KBM-7 (cell line): Measurements from ENCODE around the gene TECTB.
A peak's percentile ranks its signal among the peaks of the same experiment; 100 is the strongest.

Source experiments
- DNase-seq: peaks from one replicate; pipeline ENCODE4 v3.0.0-alpha.2; 2015
- in situ Hi-C: fragments of 300-500 bp; cut with MboI; formaldehyde crosslinking; loops from 2 replicates; pipeline ENCODE4 v1.14.3; 2020; ENCODE audit warnings: low sequenced_read_pairs, low pct_unique_long_range_greater_than_20kb, mixed read lengths

Gene TECTB

DNA sequence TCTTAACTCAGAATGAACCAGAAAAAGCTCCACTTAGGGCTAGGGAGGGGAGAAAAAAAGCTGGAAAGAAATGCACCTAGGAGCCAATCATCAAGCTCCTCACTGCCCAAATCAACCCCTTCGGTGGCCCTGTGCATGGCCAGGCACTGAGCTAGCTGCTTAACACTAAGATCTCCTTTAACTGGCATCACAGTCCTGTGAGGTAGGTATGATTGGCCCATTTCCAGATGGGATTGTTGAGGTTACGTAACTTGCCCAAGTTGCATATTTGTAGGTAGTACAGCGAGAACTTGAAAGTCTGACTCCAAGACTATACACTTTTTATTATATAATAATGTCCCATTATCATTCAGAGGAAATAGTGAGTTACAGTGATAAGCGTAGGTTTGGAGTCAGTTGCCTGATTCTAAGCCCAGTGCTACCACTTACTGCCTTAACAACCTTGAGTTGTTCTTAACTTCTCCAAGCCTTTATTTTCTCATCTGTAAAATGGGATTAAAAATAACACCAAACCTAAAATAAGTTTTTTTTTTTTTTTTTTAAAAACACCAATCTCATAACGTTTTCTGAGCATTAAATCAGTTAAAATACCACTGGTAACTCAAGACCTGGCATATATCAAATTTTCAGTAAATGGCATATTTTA lies 53.5 kb downstream of the TECTB start:
- no peak for DNase-seq
- in situ Hi-C loops = no loop called here

DNA sequence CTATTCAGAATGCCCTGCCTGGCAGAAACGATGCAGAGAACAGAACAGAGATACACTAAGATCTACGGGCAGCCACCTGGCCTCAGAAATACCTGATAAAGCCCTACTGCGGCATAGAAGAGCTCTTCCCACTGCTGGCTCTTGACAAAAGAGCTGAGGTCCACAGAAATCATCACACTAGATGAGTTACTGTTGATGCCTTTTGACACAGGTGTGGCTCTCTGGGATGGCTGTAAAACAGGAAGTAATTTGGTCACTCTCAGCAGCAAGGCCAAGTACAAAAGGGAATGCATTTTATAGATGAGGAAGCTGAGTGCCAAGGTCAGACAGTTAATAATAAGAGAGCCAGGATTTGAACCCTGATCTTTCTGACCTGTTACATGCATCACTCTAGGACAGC lies 55.8 kb downstream of the TECTB start:
- in situ Hi-C loops = no loop called here
- DNase-seq = no peak

DNA sequence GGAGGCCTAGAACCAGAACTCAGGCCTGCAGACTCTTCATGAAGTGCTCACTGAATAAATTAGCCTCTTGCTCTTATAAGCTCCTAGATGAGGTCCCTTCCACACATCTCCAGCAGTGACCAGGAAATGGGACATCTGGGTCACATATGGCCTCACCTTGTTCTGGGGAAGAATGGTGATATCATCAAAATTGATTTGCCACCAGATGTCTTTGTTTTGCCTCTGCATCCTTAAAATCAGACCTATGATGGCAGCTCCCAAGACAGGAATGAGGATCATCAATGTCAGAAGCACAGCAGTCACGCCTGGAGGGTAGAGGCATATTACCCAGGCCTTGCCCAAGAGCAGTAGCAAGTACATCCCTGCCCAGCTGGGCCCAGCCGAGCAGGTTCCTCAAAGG lies 57.4 kb downstream of the TECTB start:
- in situ Hi-C loops = no loop called here

DNA sequence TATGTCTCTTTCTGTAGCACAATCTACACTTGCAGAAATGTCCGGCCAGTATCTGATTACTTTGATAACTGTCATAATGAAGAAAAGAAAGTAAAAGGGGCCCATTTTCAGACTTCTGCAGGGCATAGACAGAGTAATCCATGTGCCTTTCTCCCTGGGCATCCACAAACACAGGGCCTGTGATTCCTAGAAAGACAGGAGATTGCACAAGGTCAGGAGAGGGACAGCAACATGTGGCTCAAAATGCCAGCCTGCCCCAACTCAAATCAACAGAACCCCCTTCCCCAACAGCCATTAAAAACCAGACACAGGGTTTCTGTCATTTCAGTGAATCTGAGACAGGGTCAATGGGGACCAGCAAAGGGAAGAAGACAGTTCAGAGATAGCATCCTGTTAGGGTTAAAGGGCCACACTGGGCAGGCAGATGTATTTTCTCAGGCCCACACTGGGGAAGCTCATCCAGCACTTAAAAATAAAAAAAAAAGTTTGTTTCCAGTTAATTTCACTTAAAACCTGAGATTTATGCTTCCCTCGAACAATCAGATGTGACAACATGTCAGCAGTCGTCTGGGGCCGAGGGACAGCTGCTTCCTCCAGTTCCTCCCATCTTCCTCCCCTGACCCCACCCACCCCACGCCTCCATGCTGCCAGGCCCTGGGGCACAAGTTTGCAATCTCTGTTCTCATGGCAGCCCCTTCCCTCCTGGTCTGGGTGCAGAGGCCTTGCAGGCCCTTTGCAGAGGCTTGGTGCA lies 60.0 kb downstream of the TECTB start:
- in situ Hi-C loops = no loop called here
- DNase-seq = peak; percentile 14

More for the DNA sequence above, 57.4 kb downstream of the TECTB start:
- DNase-seq = no peak

DNA sequence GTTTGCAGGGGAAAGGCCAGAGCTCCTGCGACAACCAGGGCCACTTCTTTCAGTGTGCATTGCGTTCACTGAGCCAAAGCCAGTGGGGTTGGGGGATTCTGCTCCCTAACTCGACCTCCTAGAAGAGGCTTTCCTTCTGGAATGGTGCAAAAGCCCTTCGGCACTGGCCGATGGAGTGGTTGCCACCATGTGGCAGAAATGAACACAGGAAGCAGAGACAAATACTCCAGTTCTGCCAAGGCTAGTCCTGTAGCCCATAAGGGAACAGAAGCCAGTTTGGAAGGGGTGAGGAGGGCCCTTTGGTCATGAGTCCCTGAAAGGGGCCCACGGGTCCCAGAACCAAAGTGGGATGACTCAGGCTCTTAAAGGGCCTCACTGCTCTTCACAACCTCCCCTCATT lies 61.1 kb downstream of the TECTB start:
- in situ Hi-C loops = no loop called here
- no peak for DNase-seq

DNA sequence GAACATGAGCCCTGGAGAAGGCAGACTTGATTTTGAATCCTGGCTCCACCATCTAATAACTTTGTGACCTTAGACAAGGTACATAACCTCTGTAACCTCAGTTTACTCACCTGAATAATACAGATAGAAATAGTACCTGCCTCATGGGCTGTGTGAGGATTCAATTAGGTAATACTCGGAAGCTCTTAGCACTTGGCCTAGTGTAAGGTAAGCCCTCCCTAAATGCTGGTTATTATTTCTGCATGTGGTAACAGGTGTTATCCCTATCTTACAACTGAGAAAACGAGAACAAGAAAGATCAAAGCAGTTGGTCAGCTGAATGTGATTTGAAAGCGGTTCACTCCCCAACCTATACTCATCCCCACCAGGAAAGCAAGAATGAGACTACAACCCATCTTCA lies 62.0 kb downstream of the TECTB start:
- in situ Hi-C loops = no loop called here
- no peak for DNase-seq

DNA sequence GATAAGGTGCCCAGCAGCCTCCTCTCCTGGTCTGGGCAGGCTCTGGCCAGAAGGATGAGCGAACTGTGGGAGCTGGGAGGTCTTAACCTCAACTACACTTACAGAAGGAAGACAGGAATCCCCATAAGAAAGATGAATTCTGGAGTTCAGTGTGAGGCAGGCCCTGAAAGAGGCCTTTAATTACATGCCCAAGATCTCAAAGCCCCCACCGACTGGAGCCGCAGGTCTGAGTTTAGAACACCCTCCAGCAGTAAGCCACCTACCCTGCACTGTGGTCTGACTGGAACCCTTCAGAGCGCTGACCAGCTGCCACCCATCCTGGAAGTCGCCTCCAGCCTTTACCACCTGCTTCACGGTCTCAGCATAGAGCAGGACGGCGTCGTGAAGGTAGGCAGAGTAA lies 62.5 kb downstream of the TECTB start:
- in situ Hi-C loops = no loop called here
- DNase-seq = no peak

DNA sequence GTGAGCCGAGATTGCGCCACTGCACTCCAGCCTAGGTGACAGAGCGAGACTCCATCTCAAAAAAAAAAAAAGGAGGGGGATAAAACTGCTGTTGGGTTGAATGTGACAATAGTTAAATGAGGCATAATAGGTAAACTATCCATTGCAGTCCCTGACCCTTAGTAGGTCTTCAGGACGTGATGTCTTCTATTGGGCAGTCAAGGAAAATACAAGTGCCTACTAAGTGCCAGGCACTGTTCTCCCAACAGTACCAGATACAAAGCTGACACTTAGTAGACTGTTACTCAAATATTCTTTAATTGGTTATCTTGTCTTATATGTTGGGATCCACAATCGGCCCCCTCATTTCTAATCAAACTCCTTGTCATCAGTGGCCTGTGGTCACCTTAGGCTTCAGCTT lies 63.6 kb downstream of the TECTB start:
- DNase-seq = no peak
- in situ Hi-C loops = no loop called here

DNA sequence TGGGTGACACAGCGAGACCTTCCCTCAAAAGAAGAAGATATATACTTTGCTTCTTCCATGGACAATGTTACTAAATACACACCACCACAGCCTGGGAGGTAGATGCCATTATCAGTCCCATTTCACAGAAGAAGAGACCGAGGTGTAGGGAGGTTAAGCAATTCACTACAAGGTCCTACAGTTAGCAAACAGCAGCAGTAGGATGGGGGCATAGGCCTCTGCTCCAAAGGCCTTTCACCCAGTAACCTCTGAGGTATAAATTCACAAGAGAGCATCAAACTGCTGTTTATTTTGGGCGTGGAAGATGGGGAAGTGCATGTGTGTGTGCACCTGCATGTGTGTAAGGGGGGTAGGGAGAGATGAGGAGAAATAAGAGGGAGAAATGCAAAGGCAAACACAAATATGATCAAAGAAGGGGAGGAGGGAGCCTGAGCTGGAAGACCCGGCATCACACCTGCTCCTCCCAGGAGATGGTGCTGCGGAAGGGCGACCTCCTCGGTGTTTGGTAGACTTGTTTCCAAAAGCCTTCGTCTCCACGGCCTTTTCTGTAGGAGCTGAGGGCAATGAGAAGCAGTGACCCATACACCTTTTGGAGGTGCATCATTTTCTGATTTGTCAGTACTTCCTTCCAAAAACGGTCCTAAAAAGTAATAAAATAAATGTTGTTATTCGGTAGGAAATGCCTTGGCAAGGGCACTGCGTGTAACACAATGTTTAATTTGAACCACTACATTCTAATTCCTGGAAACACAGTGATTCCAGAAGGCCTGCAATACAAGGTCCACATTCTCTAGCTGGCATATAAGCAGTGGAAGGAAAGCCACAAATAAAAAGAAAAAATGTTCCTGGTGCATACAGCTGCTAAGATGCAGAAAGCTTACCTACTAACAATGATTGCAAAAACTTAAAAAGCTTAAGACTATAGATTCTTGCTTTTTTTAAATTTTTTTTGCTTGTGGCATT lies 64.8 kb downstream of the TECTB start:
- in situ Hi-C loops = no loop called here
- no peak for DNase-seq

DNA sequence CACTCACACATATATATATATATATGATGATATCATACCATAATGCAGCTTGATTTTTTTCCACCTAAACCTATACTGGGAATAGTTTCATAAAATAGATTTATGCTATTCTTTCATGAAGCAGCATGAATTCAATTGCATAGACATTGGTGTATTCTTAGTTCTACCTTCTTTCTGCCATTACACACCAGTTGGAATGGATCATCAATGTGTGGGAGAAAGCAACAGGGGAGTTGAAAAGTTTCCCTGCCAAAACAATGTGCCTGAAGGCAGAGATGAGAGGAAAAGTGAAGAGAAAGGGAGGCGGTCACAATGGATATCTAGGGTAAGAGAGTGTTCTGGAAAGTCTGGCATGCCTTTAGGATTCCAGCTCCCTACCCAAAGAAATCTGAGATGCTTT lies 65.6 kb downstream of the TECTB start:
- in situ Hi-C loops = no loop called here
- no peak for DNase-seq

DNA sequence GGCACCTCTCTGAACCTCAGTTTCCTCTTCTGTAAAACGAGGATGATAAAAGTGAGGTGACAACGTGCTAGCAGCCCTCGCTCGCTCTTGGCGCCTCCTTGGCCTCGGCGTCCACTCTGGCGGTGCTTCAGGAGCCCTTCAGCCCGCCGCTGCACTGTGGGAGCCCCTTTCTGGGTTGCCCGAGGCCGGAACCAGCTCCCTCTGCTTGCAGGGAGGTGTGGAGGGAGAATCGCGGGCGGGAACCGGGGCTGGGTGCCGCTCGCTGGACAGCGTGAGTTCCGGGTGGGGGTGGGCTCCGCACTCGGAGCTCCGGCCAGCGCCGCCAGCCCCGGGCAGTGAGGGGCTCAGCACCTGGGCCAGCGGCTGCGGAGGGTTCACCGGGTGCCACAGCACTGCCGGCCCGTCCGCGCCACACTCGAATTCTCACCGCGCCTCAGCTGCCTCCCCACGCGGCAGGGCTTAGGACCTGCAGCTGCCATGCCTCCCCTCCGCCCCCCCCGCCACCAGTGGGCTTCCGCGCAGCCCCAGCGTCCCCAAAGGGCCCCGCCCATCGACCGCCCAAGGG lies 66.4 kb downstream of the TECTB start:
- DNase-seq = no peak
- in situ Hi-C loops = no loop called here

DNA sequence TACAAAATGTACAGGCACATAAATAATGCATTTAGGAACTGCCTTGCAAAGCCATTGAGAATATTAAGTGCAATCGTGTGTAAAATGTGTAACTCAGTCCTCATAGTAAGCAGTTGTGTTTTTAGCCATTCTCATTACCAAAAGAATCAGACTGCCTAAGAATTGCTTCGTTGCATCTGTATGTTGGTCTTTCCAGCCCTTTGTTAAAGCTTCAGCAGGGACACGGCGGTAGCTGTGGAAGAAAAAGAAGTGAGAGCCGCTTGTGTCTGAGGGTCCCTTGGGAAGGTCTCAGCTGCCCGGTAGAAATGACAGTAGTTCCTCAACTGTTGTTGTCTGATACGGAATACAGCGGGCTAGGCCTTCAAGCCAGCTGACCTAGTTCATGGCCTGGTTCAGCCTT lies 67.9 kb downstream of the TECTB start:
- in situ Hi-C loops = no loop called here
- DNase-seq = no peak

DNA sequence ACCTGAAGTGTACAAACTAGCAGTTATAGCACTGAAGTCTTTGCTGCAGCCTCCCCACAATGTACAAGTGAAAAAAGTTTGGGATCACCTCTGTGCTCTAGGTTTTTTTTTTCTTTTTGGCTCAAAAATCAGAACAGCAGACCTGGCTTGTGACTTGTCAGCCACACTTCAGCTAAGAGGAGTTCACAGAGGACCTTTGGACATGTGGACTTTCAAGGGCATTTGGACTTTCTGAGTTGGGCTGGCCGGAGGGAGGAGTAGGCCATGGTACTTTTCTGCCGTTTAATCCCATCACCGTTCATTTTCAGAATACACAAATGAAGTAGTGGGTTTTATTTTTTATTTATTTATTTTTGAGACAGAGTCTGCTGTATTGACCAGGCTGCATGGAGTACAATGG lies 68.8 kb downstream of the TECTB start:
- in situ Hi-C loops = no loop called here
- no peak for DNase-seq

DNA sequence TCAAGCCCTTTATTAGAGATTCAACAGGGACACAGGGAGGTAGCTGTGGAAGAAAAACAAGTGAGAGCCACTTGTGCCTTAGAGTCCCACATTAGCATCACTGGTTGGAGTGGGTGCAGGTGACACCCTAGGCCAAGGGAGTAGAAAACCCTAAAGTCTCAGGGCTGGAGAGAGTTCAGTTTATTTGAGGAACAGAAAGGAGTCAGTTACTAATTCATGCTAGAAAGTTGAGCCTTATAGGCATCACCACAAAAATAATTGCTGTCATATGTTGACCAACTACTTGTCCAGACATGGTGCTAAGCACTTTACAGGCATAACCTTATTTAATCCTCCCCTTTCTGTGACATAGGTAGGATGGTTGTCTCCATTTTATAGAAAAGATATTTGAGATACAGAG lies 69.8 kb downstream of the TECTB start:
- in situ Hi-C loops = no loop called here
- no peak for DNase-seq
